ENCODE results near the gene LUZP2.

DNA sequence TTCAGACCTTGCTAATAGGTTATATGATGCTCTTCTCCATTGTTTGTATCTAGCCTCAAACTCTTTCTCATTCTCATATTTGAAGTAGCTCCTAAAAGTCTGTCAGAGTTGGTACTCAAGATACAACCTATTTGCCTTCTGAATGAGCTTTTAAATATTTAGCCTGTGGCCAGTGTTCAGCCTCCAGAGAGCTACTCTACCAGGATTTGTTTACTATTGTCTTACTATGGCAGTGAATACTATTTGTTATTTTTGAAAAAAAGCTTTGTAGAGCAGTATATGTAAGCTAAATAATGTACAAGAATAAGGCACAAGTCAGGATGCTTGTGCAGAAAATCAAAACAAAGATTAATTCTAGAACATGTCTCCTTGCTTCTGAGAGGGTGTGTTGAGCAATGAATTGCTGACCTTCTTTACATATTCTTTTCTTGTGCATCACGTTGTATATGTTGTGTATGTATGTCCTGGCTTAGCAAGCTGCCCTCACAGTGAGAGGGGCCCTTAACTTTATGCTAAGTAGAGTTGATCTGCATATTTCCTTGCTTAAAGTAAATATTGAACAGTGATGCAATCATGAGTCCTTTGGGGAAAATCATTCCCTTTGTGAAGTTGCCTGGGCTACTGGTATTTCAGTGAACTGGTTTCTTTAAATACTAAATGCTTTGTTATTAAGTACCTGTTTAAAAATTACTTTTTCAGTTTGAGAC is 438.0 kb downstream of the LUZP2 start:
- TF ChIP-seq, protein P1, sequence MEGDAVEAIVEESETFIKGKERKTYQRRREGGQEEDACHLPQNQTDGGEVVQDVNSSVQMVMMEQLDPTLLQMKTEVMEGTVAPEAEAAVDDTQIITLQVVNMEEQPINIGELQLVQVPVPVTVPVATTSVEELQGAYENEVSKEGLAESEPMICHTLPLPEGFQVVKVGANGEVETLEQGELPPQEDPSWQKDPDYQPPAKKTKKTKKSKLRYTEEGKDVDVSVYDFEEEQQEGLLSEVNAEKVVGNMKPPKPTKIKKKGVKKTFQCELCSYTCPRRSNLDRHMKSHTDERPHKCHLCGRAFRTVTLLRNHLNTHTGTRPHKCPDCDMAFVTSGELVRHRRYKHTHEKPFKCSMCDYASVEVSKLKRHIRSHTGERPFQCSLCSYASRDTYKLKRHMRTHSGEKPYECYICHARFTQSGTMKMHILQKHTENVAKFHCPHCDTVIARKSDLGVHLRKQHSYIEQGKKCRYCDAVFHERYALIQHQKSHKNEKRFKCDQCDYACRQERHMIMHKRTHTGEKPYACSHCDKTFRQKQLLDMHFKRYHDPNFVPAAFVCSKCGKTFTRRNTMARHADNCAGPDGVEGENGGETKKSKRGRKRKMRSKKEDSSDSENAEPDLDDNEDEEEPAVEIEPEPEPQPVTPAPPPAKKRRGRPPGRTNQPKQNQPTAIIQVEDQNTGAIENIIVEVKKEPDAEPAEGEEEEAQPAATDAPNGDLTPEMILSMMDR (IDR thresholded peaks at IDR 0.05; ENCODE audit: insufficient read depth, low read length, poor library complexity, severe bottlenecking) = no peak
- no peak for TF ChIP-seq EZH2phosphoT487 (conservative IDR thresholded peaks at IDR 0.05; ENCODE audit: low read length)
